LoVo (cell line): ENCODE results near the gene PHYKPL.
A peak's percentile ranks its signal among the peaks of the same experiment; 100 is the strongest.

Source experiments
- DNase-seq: peaks from one replicate; pipeline ENCODE4 v3.0.0-alpha.2; 2016; ENCODE audit warnings: low spot score

The PHYKPL gene

GRCh38 chr5:178223196-178223773, 9.3 kb downstream of the PHYKPL start:
- no peak for DNase-seq

- DNase-seq = no peak
Observed at GRCh38 chr5:178222292-178222691, 10.3 kb downstream of the PHYKPL start.

GRCh38 chr5:178221853-178222252, 10.7 kb downstream of the PHYKPL start:
- DNase-seq = no peak

- no peak for DNase-seq
Observed at GRCh38 chr5:178221282-178221681, 11.3 kb downstream of the PHYKPL start.

- no peak for DNase-seq
Observed at GRCh38 chr5:178218827-178219226, 13.8 kb downstream of the PHYKPL start.

- DNase-seq = no peak
Observed at GRCh38 chr5:178218237-178218776, 14.3 kb downstream of the PHYKPL start.

- no peak for DNase-seq
Observed at GRCh38 chr5:178216779-178217178, 15.8 kb downstream of the PHYKPL start.

- no peak for DNase-seq
Observed at GRCh38 chr5:178216088-178216534, 16.5 kb downstream of the PHYKPL start.

GRCh38 chr5:178215280-178216002, 17.2 kb downstream of the PHYKPL start:
- DNase-seq = no peak

- no peak for DNase-seq
Observed at GRCh38 chr5:178214160-178214803, 18.3 kb downstream of the PHYKPL start.

- DNase-seq = no peak
Observed at GRCh38 chr5:178213748-178214151, 18.9 kb downstream of the PHYKPL start.

- DNase-seq = no peak
Observed at GRCh38 chr5:178213003-178213461, 19.6 kb downstream of the PHYKPL start.

GRCh38 chr5:178212241-178213002, 20.2 kb downstream of the PHYKPL start:
- no peak for DNase-seq

- DNase-seq = no peak
Observed at GRCh38 chr5:178211095-178212048, 21.2 kb downstream of the PHYKPL start.

GRCh38 chr5:178210686-178211085, 21.9 kb downstream of the PHYKPL start:
- DNase-seq = no peak

- no peak for DNase-seq
Observed at GRCh38 chr5:178210073-178210535, 22.5 kb downstream of the PHYKPL start.

GRCh38 chr5:178209334-178210072, 23.1 kb downstream of the PHYKPL start:
- no peak for DNase-seq

GRCh38 chr5:178208540-178209227, 23.9 kb downstream of the PHYKPL start:
- DNase-seq = no peak

- DNase-seq = peak; percentile 55
Observed at GRCh38 chr5:178207917-178208280, 24.7 kb downstream of the PHYKPL start.
